ENCODE results near the gene ACOT13. TPM values are rescaled to one million over a fixed set of nuclear protein-coding genes. Genes with fewer than 3 reads are reported as not detected.

Gene ACOT13
- total and polyA plus RNA-seq, 2 of the 8 experiments (the other 6 are each of a cell fraction or from before 2014, with no cell fraction given): 27.6 to 40.6 TPM

DNA sequence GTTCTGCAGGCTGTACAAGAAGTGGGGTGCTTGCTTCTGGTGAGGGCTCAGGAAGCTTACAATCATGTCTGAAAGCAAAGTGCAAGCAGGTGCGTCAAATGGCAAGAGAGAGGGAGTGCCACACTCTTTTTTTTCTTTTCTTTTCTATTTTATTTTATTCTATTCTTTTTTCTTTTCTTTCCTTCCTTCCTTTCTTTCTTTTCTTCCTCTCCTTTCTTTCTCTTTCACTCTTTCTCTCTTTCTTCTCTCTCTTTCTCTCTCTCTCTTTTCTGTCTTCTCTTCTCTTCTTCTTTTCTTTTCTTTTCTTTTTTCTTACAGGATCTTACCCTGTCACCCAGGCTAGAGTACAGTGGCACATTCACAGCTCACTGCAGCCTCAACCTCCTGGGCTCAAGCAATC, 19.5 kb downstream of the ACOT13 start (continued):
- TF ChIP-seq YY1 (IDR thresholded peaks at IDR 0.05; ENCODE audit: low read depth, low read length): no peak
- TF ChIP-seq RBBP5 (IDR thresholded peaks at IDR 0.05; ENCODE audit: borderline replicate concordance, low read depth, low read length): no peak
- TF ChIP-seq GTF2F1 (IDR thresholded peaks at IDR 0.05; ENCODE audit: borderline replicate concordance, low read depth, low read length): no peak
- TF ChIP-seq POLR2AphosphoS5 (IDR thresholded peaks at IDR 0.05; ENCODE audit: low read depth, low read length): no peak
